ENCODE data around the gene PEX6.

PEX6 gene, protein sequence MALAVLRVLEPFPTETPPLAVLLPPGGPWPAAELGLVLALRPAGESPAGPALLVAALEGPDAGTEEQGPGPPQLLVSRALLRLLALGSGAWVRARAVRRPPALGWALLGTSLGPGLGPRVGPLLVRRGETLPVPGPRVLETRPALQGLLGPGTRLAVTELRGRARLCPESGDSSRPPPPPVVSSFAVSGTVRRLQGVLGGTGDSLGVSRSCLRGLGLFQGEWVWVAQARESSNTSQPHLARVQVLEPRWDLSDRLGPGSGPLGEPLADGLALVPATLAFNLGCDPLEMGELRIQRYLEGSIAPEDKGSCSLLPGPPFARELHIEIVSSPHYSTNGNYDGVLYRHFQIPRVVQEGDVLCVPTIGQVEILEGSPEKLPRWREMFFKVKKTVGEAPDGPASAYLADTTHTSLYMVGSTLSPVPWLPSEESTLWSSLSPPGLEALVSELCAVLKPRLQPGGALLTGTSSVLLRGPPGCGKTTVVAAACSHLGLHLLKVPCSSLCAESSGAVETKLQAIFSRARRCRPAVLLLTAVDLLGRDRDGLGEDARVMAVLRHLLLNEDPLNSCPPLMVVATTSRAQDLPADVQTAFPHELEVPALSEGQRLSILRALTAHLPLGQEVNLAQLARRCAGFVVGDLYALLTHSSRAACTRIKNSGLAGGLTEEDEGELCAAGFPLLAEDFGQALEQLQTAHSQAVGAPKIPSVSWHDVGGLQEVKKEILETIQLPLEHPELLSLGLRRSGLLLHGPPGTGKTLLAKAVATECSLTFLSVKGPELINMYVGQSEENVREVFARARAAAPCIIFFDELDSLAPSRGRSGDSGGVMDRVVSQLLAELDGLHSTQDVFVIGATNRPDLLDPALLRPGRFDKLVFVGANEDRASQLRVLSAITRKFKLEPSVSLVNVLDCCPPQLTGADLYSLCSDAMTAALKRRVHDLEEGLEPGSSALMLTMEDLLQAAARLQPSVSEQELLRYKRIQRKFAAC

DNA sequence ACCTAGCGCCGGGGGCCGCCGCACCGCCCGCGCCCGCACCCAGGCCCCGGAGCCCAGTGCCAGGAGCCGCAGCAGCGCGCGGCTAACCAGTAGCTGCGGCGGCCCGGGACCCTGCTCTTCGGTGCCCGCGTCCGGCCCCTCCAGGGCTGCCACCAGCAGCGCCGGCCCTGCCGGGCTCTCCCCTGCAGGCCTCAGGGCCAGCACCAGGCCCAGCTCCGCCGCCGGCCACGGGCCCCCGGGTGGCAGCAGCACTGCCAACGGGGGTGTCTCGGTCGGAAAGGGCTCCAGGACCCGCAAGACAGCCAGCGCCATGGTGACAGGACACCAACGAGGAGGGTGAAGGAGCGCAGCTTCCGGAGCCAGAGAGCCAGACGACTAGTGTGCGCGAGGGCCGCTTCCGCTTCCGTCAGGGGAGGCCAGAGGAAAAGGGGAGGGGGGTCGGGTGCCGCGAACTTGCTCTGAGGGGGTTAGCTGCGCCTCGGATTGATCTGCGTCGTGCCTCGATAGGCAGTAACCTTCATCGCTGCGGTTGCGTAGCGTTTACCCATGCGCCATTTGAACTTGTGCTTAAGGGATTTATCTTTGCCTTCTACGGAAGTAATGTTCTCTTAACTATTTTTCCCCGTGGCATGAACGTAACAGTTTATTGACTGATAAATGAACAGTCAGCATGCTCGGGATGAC, at the start of gene PEX6:
PEX6 (minus strand) TSS at position 343 of the 684 bp plus-strand sequence; CDS start at position 312, 31 bp downstream.
- no peaks in the 10 kb centered on the region for H3K27me3 Mint-ChIP-seq
- peak within 1 kb of the TSS; percentile 92 for H3K4me3 Mint-ChIP-seq
- H3K36me3 Mint-ChIP-seq (ENCODE audit: low read depth): peaks cover 22% of the 10 kb centered on the region
- no peaks in the 10 kb centered on the region for H3K9me3 Mint-ChIP-seq
- H3K27ac Mint-ChIP-seq: peak within 1 kb of the TSS; percentile 97
- H3K4me1 Mint-ChIP-seq (ENCODE audit: low read depth): peaks cover 44% of the 10 kb centered on the region
- intact Hi-C loops (cut with micrococcal nuclease): no loop called here

DNA sequence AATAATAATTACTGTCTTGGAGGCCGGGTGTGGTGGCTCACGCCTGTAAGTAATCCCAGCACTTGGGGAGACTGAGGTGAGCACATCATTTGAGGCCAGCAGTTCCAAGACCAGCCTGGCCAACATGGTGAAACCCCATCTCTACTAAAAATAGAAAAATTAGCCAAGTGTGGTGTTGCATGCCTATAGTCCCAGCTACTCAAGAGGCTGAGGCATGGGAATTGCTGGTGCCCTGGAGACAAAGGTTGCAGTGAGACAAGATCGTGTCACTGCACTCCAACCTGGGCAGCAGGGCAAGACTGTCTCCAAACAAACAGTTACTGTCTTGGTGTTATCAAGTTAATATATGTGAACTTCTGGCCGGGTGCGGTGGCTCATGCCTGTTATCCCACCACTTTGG, 47.4 kb upstream of the PEX6 start:
- intact Hi-C loops (cut with micrococcal nuclease): no loop called here
- Mint-ChIP-seq H3K27me3 (no peaks in the 10 kb centered on the region), H3K27ac (no peak overlapping the region), H3K4me1 (ENCODE audit: low read depth) (peaks cover 9% of the 10 kb centered on the region), H3K4me3 (no peak overlapping the region), H3K36me3 (ENCODE audit: low read depth) (peaks cover 87% of the 10 kb centered on the region), H3K9me3 (no peaks in the 10 kb centered on the region)

DNA sequence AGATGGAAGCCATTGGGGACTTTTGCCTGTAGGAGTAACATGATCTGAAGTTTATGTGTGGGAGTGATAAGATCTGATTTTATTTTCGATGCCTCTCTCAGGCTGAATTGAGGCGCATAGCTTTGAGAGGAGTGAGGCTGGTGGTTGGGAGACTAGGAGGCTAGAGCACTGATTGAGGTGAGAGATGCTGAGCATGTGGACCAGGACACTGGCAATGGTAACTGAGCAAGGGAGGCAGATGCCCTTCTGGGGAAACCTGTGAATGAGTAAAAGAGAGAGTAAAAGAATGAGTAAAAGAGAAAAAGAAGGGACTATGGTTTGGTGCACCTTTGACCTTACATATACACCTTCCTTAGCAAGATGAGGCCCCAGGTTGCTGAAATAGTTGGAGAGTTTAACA, 45.5 kb upstream of the PEX6 start:
- Mint-ChIP-seq H3K27ac (no peak overlapping the region), H3K4me3 (no peak overlapping the region), H3K27me3 (no peaks in the 10 kb centered on the region), H3K36me3 (ENCODE audit: low read depth) (peaks cover 84% of the 10 kb centered on the region), H3K4me1 (ENCODE audit: low read depth) (peaks cover 20% of the 10 kb centered on the region), H3K9me3 (no peaks in the 10 kb centered on the region)
- intact Hi-C loops (cut with micrococcal nuclease): loop anchor here (5.0 kb wide), 1 partner anchor 122 kb away; no protein-coding TSS in a partner anchor

DNA sequence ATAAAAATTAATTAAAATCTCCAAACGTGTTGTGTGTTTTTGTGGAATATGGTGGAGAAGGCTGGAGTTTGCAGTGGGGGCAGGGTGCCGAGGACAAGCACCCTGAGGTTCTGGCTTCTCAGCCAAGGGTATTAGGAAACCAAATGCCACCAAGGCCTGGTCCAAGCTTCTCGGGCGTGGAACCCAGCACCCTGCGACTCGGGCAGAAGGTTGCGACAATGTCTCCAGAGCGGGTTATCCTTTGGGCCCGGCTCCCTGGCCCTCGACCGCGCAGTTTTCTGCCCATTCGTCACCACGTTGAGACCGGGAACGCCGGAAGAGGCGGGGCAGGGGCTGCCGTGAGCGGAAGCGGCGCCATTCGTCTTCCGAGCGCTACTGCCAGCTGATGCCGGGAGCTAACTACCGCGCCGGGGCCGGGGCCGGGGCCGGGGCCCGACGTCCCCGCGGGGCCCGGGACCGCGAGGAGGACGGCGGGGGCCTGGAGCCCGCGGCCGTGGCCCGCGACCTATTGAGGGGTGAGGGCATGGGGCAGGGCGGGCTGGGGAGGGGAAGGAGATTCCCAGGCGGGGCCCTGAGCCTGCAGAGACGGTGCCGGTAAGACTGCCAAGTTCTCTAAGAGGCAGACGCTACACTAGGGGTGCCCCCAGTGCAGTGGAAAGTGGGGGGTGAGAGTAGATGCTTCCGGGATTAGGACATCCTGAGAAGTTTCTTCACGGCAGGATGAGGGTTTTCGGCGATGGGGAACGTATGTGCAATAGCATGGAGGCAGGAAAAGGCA, 42.5 kb upstream of the PEX6 start, which contains the start of gene RRP36:
RRP36 (plus strand) TSS at position 354 of the 778 bp plus-strand sequence; CDS start at position 386, 32 bp downstream.
- H3K4me1 Mint-ChIP-seq (ENCODE audit: low read depth): peaks cover 48% of the 10 kb centered on the region
- intact Hi-C loops (cut with micrococcal nuclease): loop anchor here (5.0 kb wide), 1 partner anchor 119 kb away; no protein-coding TSS in a partner anchor

DNA sequence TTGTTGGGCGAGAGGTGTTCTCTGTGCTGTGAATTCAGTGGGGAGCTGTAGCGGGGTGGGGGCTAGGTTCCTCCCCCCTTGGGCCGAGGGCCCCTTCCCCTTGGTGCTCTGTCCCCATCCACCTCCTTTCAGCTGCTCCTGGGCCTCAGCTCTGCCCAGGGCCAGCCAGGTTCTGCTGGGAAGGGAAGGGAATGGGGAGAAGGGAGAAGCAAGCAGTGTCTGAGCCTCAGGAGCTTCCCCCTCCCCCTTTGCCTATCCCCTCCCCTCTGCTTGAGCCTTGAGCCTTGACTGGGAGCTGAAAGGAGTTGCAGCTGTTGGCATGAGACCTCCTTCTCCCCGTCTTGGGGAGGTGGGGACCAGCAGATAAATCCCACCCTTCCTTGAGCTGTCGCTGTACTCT, 41.9 kb upstream of the PEX6 start:
- H3K27me3 Mint-ChIP-seq: no peaks in the 10 kb centered on the region

More for the DNA sequence above, 42.5 kb upstream of the PEX6 start, which contains the start of gene RRP36:
- no peaks in the 10 kb centered on the region for H3K9me3 Mint-ChIP-seq
- no peaks in the 10 kb centered on the region for H3K27me3 Mint-ChIP-seq
- H3K4me3 Mint-ChIP-seq: peak within 1 kb of the TSS; percentile 97
- peaks cover 84% of the 10 kb centered on the region for H3K36me3 Mint-ChIP-seq (ENCODE audit: low read depth)
- H3K27ac Mint-ChIP-seq: peak within 1 kb of the TSS; percentile 87

DNA sequence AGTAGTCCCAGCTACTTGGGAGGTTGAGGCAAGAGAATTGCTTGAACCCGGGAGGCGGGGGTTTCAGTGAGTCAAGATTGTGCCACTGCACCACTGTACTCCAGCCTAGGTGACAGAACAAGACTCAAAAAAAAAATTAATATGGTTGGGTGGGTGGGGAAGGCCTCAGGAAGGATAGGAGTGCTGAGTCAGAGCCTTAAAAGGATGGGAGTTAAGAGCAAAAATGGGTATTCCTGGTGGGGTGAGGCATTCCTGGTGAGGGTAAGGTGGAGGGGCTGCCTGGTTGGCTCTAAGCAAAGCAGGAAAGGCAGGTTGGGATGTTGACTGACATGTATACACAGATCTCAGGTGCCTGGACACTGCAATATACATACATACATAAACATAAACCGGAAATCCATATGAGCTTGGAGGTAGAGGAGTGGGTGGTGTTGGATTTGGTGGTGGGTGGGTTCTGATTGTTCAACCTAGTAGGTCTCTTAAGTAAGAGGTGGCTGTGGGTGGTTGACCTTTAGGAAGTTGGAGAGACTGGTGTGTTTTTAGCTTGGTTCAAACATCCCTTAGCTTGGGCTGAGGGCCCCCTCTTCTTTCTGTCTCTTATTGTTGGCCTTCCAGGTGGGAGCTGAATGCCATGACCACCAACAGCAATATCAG, 41.2 kb upstream of the PEX6 start:
- intact Hi-C loops (cut with micrococcal nuclease): loop anchor here (5.0 kb wide), 1 partner anchor 118 kb away; no protein-coding TSS in a partner anchor
- H3K27me3 Mint-ChIP-seq: no peaks in the 10 kb centered on the region
- H3K27ac Mint-ChIP-seq: peak overlapping the region; percentile 87
- H3K4me1 Mint-ChIP-seq (ENCODE audit: low read depth): peaks cover 56% of the 10 kb centered on the region
- no peaks in the 10 kb centered on the region for H3K9me3 Mint-ChIP-seq
- H3K36me3 Mint-ChIP-seq (ENCODE audit: low read depth): peaks cover 77% of the 10 kb centered on the region
- H3K4me3 Mint-ChIP-seq: no peak overlapping the region

More for the DNA sequence above, 41.9 kb upstream of the PEX6 start:
- Mint-ChIP-seq H3K36me3 (ENCODE audit: low read depth) (peaks cover 84% of the 10 kb centered on the region), H3K4me3 (peak overlapping the region; percentile 53), H3K27ac (peak overlapping the region; percentile 87), H3K4me1 (ENCODE audit: low read depth) (peaks cover 54% of the 10 kb centered on the region), H3K9me3 (no peaks in the 10 kb centered on the region)
- intact Hi-C loops (cut with micrococcal nuclease): loop anchor here (5.0 kb wide), 1 partner anchor 119 kb away; no protein-coding TSS in a partner anchor

DNA sequence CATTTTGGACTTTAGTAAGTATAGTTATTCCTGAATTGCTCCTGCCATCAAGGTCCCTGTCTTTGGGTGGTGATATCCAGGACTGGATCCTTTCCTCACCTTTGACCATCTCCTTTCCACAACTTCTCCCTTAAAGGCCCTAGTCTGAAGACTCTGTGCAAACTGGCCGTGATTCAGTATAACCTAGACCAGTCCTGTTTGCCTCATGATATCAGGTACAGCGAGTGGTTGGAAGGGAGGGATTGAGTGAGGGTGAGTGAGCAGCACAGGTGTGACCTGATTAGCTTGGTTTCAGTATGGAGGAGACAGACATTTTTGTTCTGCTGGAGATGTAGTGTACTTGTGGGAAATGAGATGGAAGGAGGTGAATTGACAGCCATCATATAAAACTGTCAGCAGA, 40.2 kb upstream of the PEX6 start:
- no peaks in the 10 kb centered on the region for H3K27me3 Mint-ChIP-seq
- H3K4me1 Mint-ChIP-seq (ENCODE audit: low read depth): peaks cover 58% of the 10 kb centered on the region
- H3K36me3 Mint-ChIP-seq (ENCODE audit: low read depth): peaks cover 73% of the 10 kb centered on the region
- no peak overlapping the region for H3K4me3 Mint-ChIP-seq
- peak overlapping the region; percentile 88 for H3K27ac Mint-ChIP-seq
- intact Hi-C loops (cut with micrococcal nuclease): no loop called here
- H3K9me3 Mint-ChIP-seq: no peaks in the 10 kb centered on the region

DNA sequence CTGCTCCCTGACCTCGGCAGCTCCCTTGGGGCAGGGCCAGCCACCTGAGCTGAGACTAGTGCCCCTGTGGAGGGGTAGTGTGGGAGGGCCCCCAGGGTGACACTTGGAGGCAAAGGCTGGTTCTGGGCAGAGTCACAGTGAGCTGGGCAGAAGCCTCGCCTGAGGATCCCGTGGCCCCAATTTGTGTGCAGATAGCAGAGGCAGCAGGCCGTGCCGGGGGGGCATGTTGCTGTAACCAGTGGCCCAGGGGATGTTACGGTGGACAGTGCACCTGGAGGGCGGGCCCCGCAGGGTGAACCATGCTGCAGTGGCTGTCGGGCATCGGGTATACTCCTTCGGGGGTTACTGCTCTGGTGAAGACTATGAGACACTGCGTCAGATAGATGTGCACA, 38.0 kb upstream of the PEX6 start:
- Mint-ChIP-seq H3K4me1 (ENCODE audit: low read depth) (peaks cover 73% of the 10 kb centered on the region), H3K27me3 (no peaks in the 10 kb centered on the region), H3K36me3 (ENCODE audit: low read depth) (peaks cover 86% of the 10 kb centered on the region), H3K4me3 (no peak overlapping the region), H3K9me3 (no peaks in the 10 kb centered on the region), H3K27ac (peak overlapping the region; percentile 88)
- intact Hi-C loops (cut with micrococcal nuclease): no loop called here

DNA sequence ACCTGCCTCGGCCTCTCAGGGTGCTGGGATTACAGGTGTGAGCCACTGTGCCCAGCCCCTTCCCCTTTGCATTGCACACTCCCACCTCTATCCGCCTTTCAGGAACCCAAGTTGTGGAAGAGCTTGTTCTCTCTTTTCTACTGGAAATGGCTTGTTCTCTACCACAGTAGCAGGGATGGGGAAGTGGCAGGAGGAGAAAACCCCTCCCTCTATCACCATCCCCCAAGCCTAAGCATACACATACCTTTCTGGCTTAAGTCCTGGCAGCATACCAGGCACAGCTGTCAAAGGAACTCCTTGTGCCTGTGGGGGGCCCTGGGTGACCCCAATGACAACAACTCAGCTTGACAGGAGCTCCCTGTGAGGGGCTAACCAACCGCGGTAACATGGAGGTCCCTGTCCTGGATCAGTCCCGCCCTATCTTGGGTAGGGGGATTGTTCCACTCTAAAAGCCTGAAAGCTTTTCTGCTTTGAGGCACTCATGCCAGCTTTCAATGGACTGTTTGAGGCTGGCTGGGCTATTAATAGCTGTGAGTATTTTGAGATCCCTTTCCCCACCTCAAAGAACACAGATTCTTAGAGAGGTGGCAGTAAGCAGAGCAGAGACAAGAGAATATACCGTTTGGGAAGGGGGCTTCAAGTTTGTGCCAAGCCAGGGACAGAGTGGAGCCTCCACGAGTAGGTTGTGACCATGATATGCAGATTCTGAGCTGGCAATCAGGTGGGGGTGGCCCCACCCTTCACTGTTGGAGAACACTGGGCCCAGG, 37.4 kb upstream of the PEX6 start:
- no peaks in the 10 kb centered on the region for H3K27me3 Mint-ChIP-seq
- no peaks in the 10 kb centered on the region for H3K9me3 Mint-ChIP-seq
- H3K36me3 Mint-ChIP-seq (ENCODE audit: low read depth): peaks cover 86% of the 10 kb centered on the region
- peak overlapping the region; percentile 80 for H3K4me3 Mint-ChIP-seq
- intact Hi-C loops (cut with micrococcal nuclease): no loop called here
- peaks cover 78% of the 10 kb centered on the region for H3K4me1 Mint-ChIP-seq (ENCODE audit: low read depth)
- peak overlapping the region; percentile 88 for H3K27ac Mint-ChIP-seq

DNA sequence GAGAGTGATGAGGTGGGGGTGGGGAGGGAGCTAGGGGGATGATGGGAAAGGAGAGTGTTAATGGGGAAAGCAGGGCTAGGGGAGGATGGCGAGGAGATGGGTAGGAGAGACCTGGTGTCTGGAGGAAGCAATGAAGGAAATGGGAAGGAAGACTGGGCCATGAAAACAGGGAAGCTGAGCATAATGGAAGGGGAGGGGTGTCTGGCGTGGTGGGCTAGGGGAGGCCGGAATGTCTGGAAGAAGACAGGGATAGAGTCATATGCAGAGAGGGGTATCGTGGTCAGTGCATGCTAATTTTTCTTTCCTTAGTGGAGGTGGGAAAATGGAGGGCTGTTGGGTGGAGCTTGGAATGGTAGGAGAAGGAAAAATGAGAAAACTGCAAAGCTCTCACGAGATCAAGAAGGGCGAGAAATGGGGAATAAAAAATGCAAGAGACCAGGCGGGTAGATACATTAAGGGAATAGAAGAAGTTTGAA, 35.5 kb upstream of the PEX6 start:
- Mint-ChIP-seq H3K9me3 (no peaks in the 10 kb centered on the region), H3K4me3 (peak overlapping the region; percentile 95), H3K4me1 (ENCODE audit: low read depth) (peaks cover 75% of the 10 kb centered on the region), H3K36me3 (ENCODE audit: low read depth) (peaks cover 90% of the 10 kb centered on the region), H3K27ac (peak overlapping the region; percentile 86), H3K27me3 (no peaks in the 10 kb centered on the region)
- intact Hi-C loops (cut with micrococcal nuclease): loop anchor here (1.0 to 5.0 kb wide), 3 partner anchors 30 to 797 kb away; partner anchors contain the start of genes KLC4, MRPL2, MRPS10 and PPP2R5D

DNA sequence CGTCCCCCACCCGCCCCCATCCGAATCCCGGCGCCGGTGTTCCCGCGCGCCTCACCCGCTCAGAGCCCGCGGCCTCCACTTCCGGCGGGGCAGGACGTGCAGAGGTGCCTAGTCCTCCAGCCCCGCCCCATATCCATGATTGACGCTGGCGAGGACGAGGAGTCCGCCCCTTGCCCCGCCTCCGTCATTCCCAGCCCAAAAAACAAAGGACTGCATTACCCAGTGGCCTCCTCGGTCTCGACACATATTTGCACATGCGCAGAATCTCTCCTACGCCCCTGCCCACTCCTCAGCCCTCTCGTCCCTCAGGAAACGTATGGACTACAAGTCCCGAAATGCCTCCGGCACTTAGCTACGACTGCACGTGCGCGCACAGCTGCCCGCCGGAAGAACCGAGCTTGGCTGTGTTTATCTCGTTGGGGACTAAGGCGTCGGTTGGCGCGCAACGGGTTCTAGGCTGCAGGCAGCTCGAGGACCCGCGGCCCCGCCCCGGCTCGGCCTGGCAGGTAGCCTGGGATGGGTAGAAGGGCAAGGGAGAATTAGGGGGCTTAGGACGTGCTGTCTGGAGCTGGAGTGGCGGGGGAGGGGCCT, 35.0 kb upstream of the PEX6 start, which contains the start of the genes KLHDC3 and MEA1:
KLHDC3 (plus strand) TSS at position 407 of the 591 bp plus-strand sequence. CDS start 2,944 bp downstream, outside the sequence.
MEA1 (minus strand) TSS at position 104 of the 591 bp plus-strand sequence. CDS start 133 bp downstream, outside the sequence.
- intact Hi-C loops (cut with micrococcal nuclease): loop anchor here (1.0 to 5.0 kb wide), 3 partner anchors 29 to 797 kb away; partner anchors contain the start of genes KLC4, MRPL2, MRPS10 and PPP2R5D
- Mint-ChIP-seq H3K9me3 (no peaks in the 10 kb centered on the region), H3K27ac (peak within 1 kb of the TSS; percentile 86), H3K4me1 (ENCODE audit: low read depth) (peaks cover 70% of the 10 kb centered on the region), H3K36me3 (ENCODE audit: low read depth) (peaks cover 90% of the 10 kb centered on the region), H3K4me3 (peak within 1 kb of the TSS; percentile 95), H3K27me3 (no peaks in the 10 kb centered on the region)

Measured in dendritic cell treated with granulocyte-macrophage colony-stimulating factor and Interleukin-4, amounts not matched to agents 40 ng/mL and 50 ng/mL, for 4 days (primary cell).